SK-N-SH treated with all-trans-retinoic acid at 6 μM for 48 hours (cell line): ENCODE measurements around the gene SUPT3H.

ENCODE experiments used
- BACH2 ChIP-seq: fragments of 250-450 bp; sonication (Bioruptor Pico); IDR thresholded peaks from 2 replicates; pipeline ENCODE4 v1.9.0; 2021; ENCODE audit warnings: mild to moderate bottlenecking, borderline replicate concordance
- CSDC2 ChIP-seq: fragments of 250-450 bp; sonication (Bioruptor Pico); IDR thresholded peaks from 2 replicates; pipeline ENCODE4 v1.5.0; 2020; ENCODE audit warnings: mild to moderate bottlenecking, moderate library complexity
- GLIS3 ChIP-seq: fragments of 250-450 bp; sonication (Bioruptor Pico); IDR thresholded peaks from 2 replicates; pipeline ENCODE4 v1.5.0; 2020; ENCODE audit warnings: mild to moderate bottlenecking, moderate library complexity
- TOX ChIP-seq: fragments of 250-450 bp; sonication (Bioruptor Pico); IDR thresholded peaks from 2 replicates; pipeline ENCODE4 v1.8.0; 2021; ENCODE audit warnings: mild to moderate bottlenecking, moderate library complexity, borderline replicate concordance
- ZFP3 ChIP-seq: fragments of 250-450 bp; sonication (Bioruptor Pico); IDR thresholded peaks from 2 replicates; pipeline ENCODE4 v1.5.0; 2020; ENCODE audit warnings: mild to moderate bottlenecking, moderate library complexity
- ZFP30 ChIP-seq: fragments of 450-650 bp; formaldehyde crosslinking; IDR thresholded peaks from 2 replicates; pipeline ENCODE4 v1.5.0; 2022; ENCODE audit warnings: mild to moderate bottlenecking, moderate library complexity
- ZNF70 ChIP-seq: fragments of 450-650 bp; formaldehyde crosslinking; IDR thresholded peaks from 2 replicates; pipeline ENCODE4 v1.5.0; 2020; ENCODE audit warnings: mild to moderate bottlenecking, moderate library complexity
- TF ChIP-seq, protein P1 (sequence below): fragments of 250-450 bp; sonication (Bioruptor Pico); IDR thresholded peaks from 2 replicates; pipeline ENCODE4 v1.8.0; 2020; ENCODE audit warnings: mild to moderate bottlenecking, moderate library complexity, borderline replicate concordance
- TF ChIP-seq, protein P2 (sequence below): fragments of 250-450 bp; sonication (Bioruptor Pico); IDR thresholded peaks from 2 replicates; pipeline ENCODE4 v1.5.0; 2020; ENCODE audit warnings: mild to moderate bottlenecking, moderate library complexity
- TF ChIP-seq, protein P3 (sequence below): fragments of 250-450 bp; sonication (Bioruptor Pico); IDR thresholded peaks from 2 replicates; pipeline ENCODE4 v1.5.1; 2021; ENCODE audit warnings: mild to moderate bottlenecking, moderate library complexity
- TF ChIP-seq, protein P4 (sequence below): fragments of 250-450 bp; sonication (Bioruptor Pico); IDR thresholded peaks from 2 replicates; pipeline ENCODE4 v1.8.0; 2021; ENCODE audit warnings: low read depth, mild to moderate bottlenecking, moderate library complexity, borderline replicate concordance

DNA sequence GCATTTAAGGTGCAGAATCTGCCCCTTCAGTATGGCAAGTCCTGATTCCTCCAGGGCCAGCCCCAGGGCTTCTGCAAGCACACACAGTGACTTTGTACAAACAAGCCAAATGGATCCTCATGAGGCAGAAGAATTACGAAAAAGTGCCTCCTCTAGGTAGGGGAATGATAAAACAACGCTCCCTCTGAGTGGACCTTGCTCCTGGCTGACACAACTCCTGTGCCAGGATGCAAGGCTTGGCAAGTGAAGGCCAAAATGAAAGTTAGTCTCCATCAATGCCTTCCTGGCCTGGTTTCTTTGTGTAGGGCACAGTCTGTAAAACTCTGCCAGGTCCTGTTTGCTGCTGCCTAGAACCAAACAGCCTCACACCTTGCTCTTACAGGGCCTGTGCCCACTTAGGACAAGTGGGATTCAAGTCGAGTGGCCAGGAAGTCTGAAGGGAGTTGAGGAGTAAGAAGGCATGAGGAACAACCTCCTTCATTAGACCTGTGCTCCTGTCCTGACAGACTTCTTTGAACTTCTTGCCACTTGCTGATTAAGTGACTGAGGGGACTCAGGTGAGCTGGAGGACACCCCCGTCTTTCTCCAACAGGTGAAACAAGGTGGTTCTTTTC lies 573.1 kb downstream of the SUPT3H start:
- no peak for TF ChIP-seq CSDC2 (CRISPR knock-in tag)
- no peak for TF ChIP-seq ZFP30 (CRISPR knock-in tag)
- TF ChIP-seq ZFP3 (CRISPR knock-in tag), result no peak
- TF ChIP-seq, protein P1, sequence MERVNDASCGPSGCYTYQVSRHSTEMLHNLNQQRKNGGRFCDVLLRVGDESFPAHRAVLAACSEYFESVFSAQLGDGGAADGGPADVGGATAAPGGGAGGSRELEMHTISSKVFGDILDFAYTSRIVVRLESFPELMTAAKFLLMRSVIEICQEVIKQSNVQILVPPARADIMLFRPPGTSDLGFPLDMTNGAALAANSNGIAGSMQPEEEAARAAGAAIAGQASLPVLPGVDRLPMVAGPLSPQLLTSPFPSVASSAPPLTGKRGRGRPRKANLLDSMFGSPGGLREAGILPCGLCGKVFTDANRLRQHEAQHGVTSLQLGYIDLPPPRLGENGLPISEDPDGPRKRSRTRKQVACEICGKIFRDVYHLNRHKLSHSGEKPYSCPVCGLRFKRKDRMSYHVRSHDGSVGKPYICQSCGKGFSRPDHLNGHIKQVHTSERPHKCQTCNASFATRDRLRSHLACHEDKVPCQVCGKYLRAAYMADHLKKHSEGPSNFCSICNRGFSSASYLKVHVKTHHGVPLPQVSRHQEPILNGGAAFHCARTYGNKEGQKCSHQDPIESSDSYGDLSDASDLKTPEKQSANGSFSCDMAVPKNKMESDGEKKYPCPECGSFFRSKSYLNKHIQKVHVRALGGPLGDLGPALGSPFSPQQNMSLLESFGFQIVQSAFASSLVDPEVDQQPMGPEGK, result no peak
- TF ChIP-seq, protein P2, sequence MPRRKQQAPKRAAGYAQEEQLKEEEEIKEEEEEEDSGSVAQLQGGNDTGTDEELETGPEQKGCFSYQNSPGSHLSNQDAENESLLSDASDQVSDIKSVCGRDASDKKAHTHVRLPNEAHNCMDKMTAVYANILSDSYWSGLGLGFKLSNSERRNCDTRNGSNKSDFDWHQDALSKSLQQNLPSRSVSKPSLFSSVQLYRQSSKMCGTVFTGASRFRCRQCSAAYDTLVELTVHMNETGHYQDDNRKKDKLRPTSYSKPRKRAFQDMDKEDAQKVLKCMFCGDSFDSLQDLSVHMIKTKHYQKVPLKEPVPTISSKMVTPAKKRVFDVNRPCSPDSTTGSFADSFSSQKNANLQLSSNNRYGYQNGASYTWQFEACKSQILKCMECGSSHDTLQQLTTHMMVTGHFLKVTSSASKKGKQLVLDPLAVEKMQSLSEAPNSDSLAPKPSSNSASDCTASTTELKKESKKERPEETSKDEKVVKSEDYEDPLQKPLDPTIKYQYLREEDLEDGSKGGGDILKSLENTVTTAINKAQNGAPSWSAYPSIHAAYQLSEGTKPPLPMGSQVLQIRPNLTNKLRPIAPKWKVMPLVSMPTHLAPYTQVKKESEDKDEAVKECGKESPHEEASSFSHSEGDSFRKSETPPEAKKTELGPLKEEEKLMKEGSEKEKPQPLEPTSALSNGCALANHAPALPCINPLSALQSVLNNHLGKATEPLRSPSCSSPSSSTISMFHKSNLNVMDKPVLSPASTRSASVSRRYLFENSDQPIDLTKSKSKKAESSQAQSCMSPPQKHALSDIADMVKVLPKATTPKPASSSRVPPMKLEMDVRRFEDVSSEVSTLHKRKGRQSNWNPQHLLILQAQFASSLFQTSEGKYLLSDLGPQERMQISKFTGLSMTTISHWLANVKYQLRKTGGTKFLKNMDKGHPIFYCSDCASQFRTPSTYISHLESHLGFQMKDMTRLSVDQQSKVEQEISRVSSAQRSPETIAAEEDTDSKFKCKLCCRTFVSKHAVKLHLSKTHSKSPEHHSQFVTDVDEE, result no peak
- TF ChIP-seq GLIS3 (CRISPR knock-in tag), result no peak
- no peak for TF ChIP-seq BACH2 (CRISPR knock-in tag)
- TF ChIP-seq, protein P3, sequence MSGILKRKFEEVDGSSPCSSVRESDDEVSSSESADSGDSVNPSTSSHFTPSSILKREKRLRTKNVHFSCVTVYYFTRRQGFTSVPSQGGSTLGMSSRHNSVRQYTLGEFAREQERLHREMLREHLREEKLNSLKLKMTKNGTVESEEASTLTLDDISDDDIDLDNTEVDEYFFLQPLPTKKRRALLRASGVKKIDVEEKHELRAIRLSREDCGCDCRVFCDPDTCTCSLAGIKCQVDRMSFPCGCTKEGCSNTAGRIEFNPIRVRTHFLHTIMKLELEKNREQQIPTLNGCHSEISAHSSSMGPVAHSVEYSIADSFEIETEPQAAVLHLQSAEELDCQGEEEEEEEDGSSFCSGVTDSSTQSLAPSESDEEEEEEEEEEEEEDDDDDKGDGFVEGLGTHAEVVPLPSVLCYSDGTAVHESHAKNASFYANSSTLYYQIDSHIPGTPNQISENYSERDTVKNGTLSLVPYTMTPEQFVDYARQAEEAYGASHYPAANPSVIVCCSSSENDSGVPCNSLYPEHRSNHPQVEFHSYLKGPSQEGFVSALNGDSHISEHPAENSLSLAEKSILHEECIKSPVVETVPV, result no peak
- TF ChIP-seq TOX (CRISPR knock-in tag), result no peak
- no peak for TF ChIP-seq ZNF70
- TF ChIP-seq, protein P4, sequence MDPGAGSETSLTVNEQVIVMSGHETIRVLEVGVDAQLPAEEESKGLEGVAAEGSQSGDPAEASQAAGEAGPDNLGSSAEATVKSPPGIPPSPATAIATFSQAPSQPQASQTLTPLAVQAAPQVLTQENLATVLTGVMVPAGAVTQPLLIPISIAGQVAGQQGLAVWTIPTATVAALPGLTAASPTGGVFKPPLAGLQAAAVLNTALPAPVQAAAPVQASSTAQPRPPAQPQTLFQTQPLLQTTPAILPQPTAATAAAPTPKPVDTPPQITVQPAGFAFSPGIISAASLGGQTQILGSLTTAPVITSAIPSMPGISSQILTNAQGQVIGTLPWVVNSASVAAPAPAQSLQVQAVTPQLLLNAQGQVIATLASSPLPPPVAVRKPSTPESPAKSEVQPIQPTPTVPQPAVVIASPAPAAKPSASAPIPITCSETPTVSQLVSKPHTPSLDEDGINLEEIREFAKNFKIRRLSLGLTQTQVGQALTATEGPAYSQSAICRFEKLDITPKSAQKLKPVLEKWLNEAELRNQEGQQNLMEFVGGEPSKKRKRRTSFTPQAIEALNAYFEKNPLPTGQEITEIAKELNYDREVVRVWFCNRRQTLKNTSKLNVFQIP, result no peak
